Epidermal melanocyte (primary cell): ENCODE data around the gene ACP4.

ENCODE experiments used
- DNase-seq: peaks from one replicate; pipeline ENCODE4 v3.0.0; 2011; ENCODE audit warnings: low spot score; ENCODE audit not compliant: insufficient read length

The ACP4 gene

GRCh38 chr19:50822661-50823208, 32.5 kb downstream of the ACP4 start:
- DNase-seq = no peak

GRCh38 chr19:50823389-50824042, 33.3 kb downstream of the ACP4 start, which contains the start of gene KLK1:
KLK1 (minus strand) TSS chr19:50823787; CDS start chr19:50823748, 39 bp downstream.
- peak; percentile 5 for DNase-seq

GRCh38 chr19:50826492-50827240, 36.5 kb downstream of the ACP4 start:
- no peak for DNase-seq

GRCh38 chr19:50827476-50827875, 37.3 kb downstream of the ACP4 start:
- DNase-seq = no peak

GRCh38 chr19:50829801-50830200, 39.6 kb downstream of the ACP4 start:
- DNase-seq = no peak

- DNase-seq = no peak
Observed at GRCh38 chr19:50830266-50831025, 40.2 kb downstream of the ACP4 start.

- no peak for DNase-seq
Observed at GRCh38 chr19:50831026-50831396, 40.8 kb downstream of the ACP4 start.

- no peak for DNase-seq
Observed at GRCh38 chr19:50832666-50833065, 42.5 kb downstream of the ACP4 start.

- no peak for DNase-seq
Observed at GRCh38 chr19:50833117-50833801, 43.0 kb downstream of the ACP4 start, which contains the start of gene KLK15. KLK15 (minus strand) TSS chr19:50833574; CDS start chr19:50831492, 2,082 bp downstream.

- no peak for DNase-seq
Observed at GRCh38 chr19:50833802-50834167, 43.6 kb downstream of the ACP4 start.

- no peak for DNase-seq
Observed at GRCh38 chr19:50835103-50835784, 45.0 kb downstream of the ACP4 start.

- peak; percentile 61 for DNase-seq
Observed at GRCh38 chr19:50835785-50836542, 45.7 kb downstream of the ACP4 start.

GRCh38 chr19:50836543-50837195, 46.5 kb downstream of the ACP4 start:
- DNase-seq = no peak

GRCh38 chr19:50837300-50837699, 47.1 kb downstream of the ACP4 start:
- no peak for DNase-seq

GRCh38 chr19:50838239-50838638, 48.0 kb downstream of the ACP4 start:
- DNase-seq = no peak

GRCh38 chr19:50839712-50840655, 49.8 kb downstream of the ACP4 start:
- no peak for DNase-seq

GRCh38 chr19:50842130-50842529, 51.9 kb downstream of the ACP4 start:
- DNase-seq = no peak

GRCh38 chr19:50843205-50843604, 53.0 kb downstream of the ACP4 start:
- DNase-seq = no peak
